ENCODE results near the gene SRRM5. TPM values are rescaled to one million over a fixed set of nuclear protein-coding genes. Genes with fewer than 3 reads are reported as not detected.

SRRM5 gene
- total RNA-seq, 3 donors from 2014 or later = 0.14 to 0.63 (median 0.41) TPM

- Histone ChIP-seq H3K36me3 (ENCODE audit: low read depth) (no peaks in the 10 kb centered on the region), H3K4me3 (no peak overlapping the region), H3K4me1 (ENCODE audit: low read depth) (no peaks in the 10 kb centered on the region), H3K9me3 (no peaks in the 10 kb centered on the region)
- intact Hi-C loops (cut with DNase I, micrococcal nuclease) = no loop called here
- no peak for TF ChIP-seq CTCF (IDR thresholded peaks at IDR 0.05)
- ATAC-seq (no peak), DNase-seq (no peak)
These were observed 486 bp downstream of the SRRM5 start for GRCh38 chr19:43612374-43612773.

GRCh38 chr19:43616306-43616705 is 4.4 kb downstream of the SRRM5 start:
- intact Hi-C loops (cut with DNase I, micrococcal nuclease) = no loop called here
- TF ChIP-seq CTCF (IDR thresholded peaks at IDR 0.05) = no peak
- H3K4me1 ChIP-seq (ENCODE audit: low read depth) = peaks cover 11% of the 10 kb centered on the region
- no peak overlapping the region for H3K4me3 ChIP-seq
- no peak for ATAC-seq
- no peak for DNase-seq
- no peaks in the 10 kb centered on the region for H3K36me3 ChIP-seq (ENCODE audit: low read depth)
- no peaks in the 10 kb centered on the region for H3K9me3 ChIP-seq

- intact Hi-C loops (cut with DNase I, micrococcal nuclease) = no loop called here
These were observed 5.1 kb downstream of the SRRM5 start for GRCh38 chr19:43616954-43617353.

GRCh38 chr19:43618921-43619261 is 7.0 kb downstream of the SRRM5 start:
- intact Hi-C loops (cut with DNase I, micrococcal nuclease) = no loop called here
- no peak for TF ChIP-seq CTCF (IDR thresholded peaks at IDR 0.05)
- peaks cover 11% of the 10 kb centered on the region for H3K4me1 ChIP-seq (ENCODE audit: low read depth)
- H3K36me3 ChIP-seq (ENCODE audit: low read depth) = no peaks in the 10 kb centered on the region
- peak overlapping the region; percentile 68 for H3K4me3 ChIP-seq
- no peaks in the 10 kb centered on the region for H3K9me3 ChIP-seq
- ATAC-seq (peak; percentile 48), DNase-seq (no peak)

More at GRCh38 chr19:43616954-43617353, 5.1 kb downstream of the SRRM5 start:
- no peak for TF ChIP-seq CTCF (IDR thresholded peaks at IDR 0.05)
- peaks cover 11% of the 10 kb centered on the region for H3K4me1 ChIP-seq (ENCODE audit: low read depth)
- H3K36me3 ChIP-seq (ENCODE audit: low read depth) = no peaks in the 10 kb centered on the region
- ATAC-seq (no peak), DNase-seq (no peak)
- no peak overlapping the region for H3K4me3 ChIP-seq
- H3K9me3 ChIP-seq = no peaks in the 10 kb centered on the region

- Histone ChIP-seq H3K4me1 (ENCODE audit: low read depth) (peaks cover 11% of the 10 kb centered on the region), H3K4me3 (peak within 1 kb of the TSS; percentile 68), H3K9me3 (no peaks in the 10 kb centered on the region), H3K36me3 (ENCODE audit: low read depth) (no peaks in the 10 kb centered on the region)
- no peak for TF ChIP-seq CTCF (IDR thresholded peaks at IDR 0.05)
- DNase-seq (peak; percentile 85 to 90 (median 89)), ATAC-seq (peak; percentile 93)
- intact Hi-C loops (cut with DNase I, micrococcal nuclease) = no loop called here
These were observed 7.6 kb downstream of the SRRM5 start, which contains the start of gene ZNF428 for GRCh38 chr19:43619262-43620060. Gene ZNF428 (minus strand): TSS chr19:43619629. CDS start chr19:43614304, 5,325 bp downstream.

Data from mucosa of descending colon (tissue), 3 donors.